CD8-positive, alpha-beta memory T cell (primary cell): Measurements from ENCODE around the gene PARL. TPM values are rescaled to one million over a fixed set of nuclear protein-coding genes. Genes with fewer than 3 reads are reported as not detected.

Experiments
- CTCF ChIA-PET: fragments of 350-600 bp; sonication (Branson Sonifier 250); formaldehyde crosslinking; loops from one replicate; lab custom pipeline; 2021; ENCODE audit warnings: antibody characterized with exemption; lab: Charles Lee
- POLR2A ChIA-PET: fragments of 350-600 bp; sonication (Branson Sonifier 250); formaldehyde crosslinking; loops from one replicate; lab custom pipeline; 2021; ENCODE audit warnings: antibody characterized with exemption; lab: Charles Lee
- DNase-seq, 5 donors: peaks; one replicate each; pipeline versions ENCODE4 v3.0.0 to v3.0.0-alpha.2; 2020 to 2022; ENCODE audit warnings: mixed read lengths in 1 of 5
- H3K27ac ChIP-seq: one replicate; pipeline ENCODE4 v1.7.0; 2013; ENCODE audit warnings: low read depth, mild to moderate bottlenecking, low read length, moderate library complexity
- H3K27me3 ChIP-seq: 2 replicates; pipeline ENCODE4 v1.7.0; 2013; ENCODE audit warnings: low read length, mild to moderate bottlenecking; ENCODE audit not compliant: insufficient read depth, poor library complexity, severe bottlenecking
- H3K36me3 ChIP-seq: 2 replicates; pipeline ENCODE4 v1.7.0; 2013; ENCODE audit warnings: mild to moderate bottlenecking, low read length, moderate library complexity; ENCODE audit not compliant: insufficient read depth
- H3K4me1 ChIP-seq: 2 replicates; pipeline ENCODE4 v1.7.0; 2013; ENCODE audit warnings: mild to moderate bottlenecking, low read length, moderate library complexity; ENCODE audit not compliant: insufficient read depth
- H3K4me3 ChIP-seq: 2 replicates; pipeline ENCODE4 v1.7.0; 2013; ENCODE audit warnings: mild to moderate bottlenecking, low read length
- H3K9me3 ChIP-seq: 2 replicates; pipeline ENCODE4 v1.7.0; 2013; ENCODE audit warnings: mild to moderate bottlenecking, low read length
- H3K27ac Mint-ChIP-seq, 8 donors: one replicate each; pipeline ENCODE4 v1.8.0; 2020 to 2021; ENCODE audit warnings: mixed read lengths in 8 of 8, mild to moderate bottlenecking in 6 of 8, inconsistent platforms in 3 of 8, moderate library complexity in 3 of 8
- H3K27me3 Mint-ChIP-seq, 2 donors: one replicate each; pipeline ENCODE4 v1.8.0; 2020 to 2021; ENCODE audit warnings: mixed read lengths in 2 of 2, mild to moderate bottlenecking in 1 of 2, moderate library complexity in 1 of 2
- H3K36me3 Mint-ChIP-seq, 3 donors: one replicate each; pipeline ENCODE4 v1.8.0; 2020 to 2021; ENCODE audit warnings: mixed read lengths in 3 of 3, inconsistent platforms in 1 of 3, mild to moderate bottlenecking in 1 of 3
- H3K4me1 Mint-ChIP-seq, 3 donors: one replicate each; pipeline ENCODE4 v1.8.0; 2020 to 2021; ENCODE audit warnings: mixed read lengths in 3 of 3, inconsistent platforms in 1 of 3, mild to moderate bottlenecking in 1 of 3
- H3K4me3 Mint-ChIP-seq, 7 donors: one replicate each; pipeline ENCODE4 v1.8.0; 2020 to 2021; ENCODE audit warnings: mixed read lengths in 7 of 7, mild to moderate bottlenecking in 6 of 7, moderate library complexity in 4 of 7, inconsistent platforms in 2 of 7
- H3K9me3 Mint-ChIP-seq, 5 donors: one replicate each; pipeline ENCODE4 v1.8.0; 2020 to 2022; ENCODE audit warnings: mixed read lengths in 5 of 5, mild to moderate bottlenecking in 3 of 5, moderate library complexity in 2 of 5, inconsistent platforms in 1 of 5
- polyA plus RNA-seq: library from polyadenylated mRNA; unstranded; fragments of 300-500 nt; fragmentation: Illumina TruSeq; gene quantifications from one replicate; pipeline ENCODE4 v1.2.3, GENCODE V29; 2021
- total RNA-seq, 2 experiments: library from RNA; stranded (reverse); gene quantifications; one replicate each; pipeline ENCODE4 v1.2.3, GENCODE V29; 2021

Gene PARL
- total and polyA plus RNA-seq, 3 experiments from 2014 or later: 93.4 to 98.1 (median 95.9) TPM

DNA sequence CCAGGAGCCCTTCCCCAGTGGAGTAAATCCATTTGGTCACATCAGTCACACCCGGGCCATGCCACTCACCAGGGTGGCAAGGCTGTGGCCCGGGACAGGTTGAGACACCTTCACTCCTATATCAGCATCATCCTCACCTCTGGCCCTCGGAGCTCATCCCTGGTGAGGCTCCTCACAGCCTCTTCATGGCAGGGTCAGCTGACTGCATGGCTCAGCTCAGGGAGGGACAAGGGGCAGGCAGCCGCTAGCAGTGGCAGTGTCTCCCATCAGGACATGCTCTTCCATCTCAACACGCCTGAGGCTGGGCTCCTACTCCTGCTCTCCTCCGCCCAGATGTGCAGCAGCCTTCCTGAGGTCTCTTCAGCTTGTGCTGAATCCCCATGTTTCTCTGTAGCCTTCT lies 26.4 kb upstream of the PARL start:
- no peaks in the 10 kb centered on the region for H3K4me1 Mint-ChIP-seq
- DNase-seq: no peak
- CTCF ChIA-PET: interaction anchor here (1.5 kb wide), 1 partner anchor 8 kb away, joined by 3 read pairs; no protein-coding TSS in a partner anchor
- no peak overlapping the region for H3K27ac ChIP-seq
- no peaks in the 10 kb centered on the region for H3K4me1 ChIP-seq
- H3K36me3 Mint-ChIP-seq: no peaks in the 10 kb centered on the region
- H3K4me3 ChIP-seq: no peak overlapping the region
- H3K27ac Mint-ChIP-seq: no peak overlapping the region
- no peak overlapping the region for H3K4me3 Mint-ChIP-seq
- no peaks in the 10 kb centered on the region for H3K9me3 Mint-ChIP-seq
- no peaks in the 10 kb centered on the region for H3K36me3 ChIP-seq
- POLR2A ChIA-PET: no interaction called here
- no peaks in the 10 kb centered on the region for H3K9me3 ChIP-seq
- H3K27me3 ChIP-seq: no peaks in the 10 kb centered on the region
- peaks cover 0 to 1% of the 10 kb centered on the region in 2 donors for H3K27me3 Mint-ChIP-seq

DNA sequence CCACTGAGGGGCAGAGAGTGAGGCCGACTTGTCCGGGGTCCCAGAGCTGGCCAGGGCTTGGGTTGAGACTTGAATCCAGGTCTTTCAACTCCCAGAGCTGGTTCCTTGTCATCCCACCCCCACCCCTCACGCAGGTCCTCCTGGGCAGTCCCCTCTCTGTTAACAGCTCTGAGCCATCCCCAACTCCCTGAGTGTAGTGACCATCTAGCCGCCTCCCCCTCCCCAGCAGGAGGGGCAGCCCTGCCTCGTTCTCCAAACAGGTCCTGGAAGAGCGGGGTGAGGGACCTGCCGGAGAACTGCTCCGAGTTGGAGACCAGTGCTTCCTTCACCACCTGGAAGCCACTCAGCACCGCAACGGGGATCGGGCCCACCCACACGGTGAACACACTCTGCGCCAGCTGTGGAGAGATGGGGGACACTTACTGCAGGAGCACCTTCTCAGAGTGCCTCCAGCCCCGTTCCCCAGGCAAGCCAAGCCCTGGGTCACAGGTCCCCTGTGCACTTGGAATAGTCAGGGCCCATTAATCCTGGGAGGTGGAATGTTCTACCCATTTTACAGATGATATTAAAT lies 24.4 kb upstream of the PARL start:
- ChIA-PET POLR2A (no interaction called here), CTCF (no interaction called here)
- no peak for DNase-seq
- Mint-ChIP-seq H3K4me3 (no peak overlapping the region), H3K9me3 (no peaks in the 10 kb centered on the region), H3K4me1 (no peaks in the 10 kb centered on the region), H3K27ac (no peak overlapping the region), H3K36me3 (no peaks in the 10 kb centered on the region), H3K27me3 (peaks cover 0 to 1% of the 10 kb centered on the region in 2 donors)
- Histone ChIP-seq H3K27ac (no peak overlapping the region), H3K9me3 (no peaks in the 10 kb centered on the region), H3K27me3 (no peaks in the 10 kb centered on the region), H3K4me1 (no peaks in the 10 kb centered on the region), H3K36me3 (no peaks in the 10 kb centered on the region), H3K4me3 (no peak overlapping the region)

DNA sequence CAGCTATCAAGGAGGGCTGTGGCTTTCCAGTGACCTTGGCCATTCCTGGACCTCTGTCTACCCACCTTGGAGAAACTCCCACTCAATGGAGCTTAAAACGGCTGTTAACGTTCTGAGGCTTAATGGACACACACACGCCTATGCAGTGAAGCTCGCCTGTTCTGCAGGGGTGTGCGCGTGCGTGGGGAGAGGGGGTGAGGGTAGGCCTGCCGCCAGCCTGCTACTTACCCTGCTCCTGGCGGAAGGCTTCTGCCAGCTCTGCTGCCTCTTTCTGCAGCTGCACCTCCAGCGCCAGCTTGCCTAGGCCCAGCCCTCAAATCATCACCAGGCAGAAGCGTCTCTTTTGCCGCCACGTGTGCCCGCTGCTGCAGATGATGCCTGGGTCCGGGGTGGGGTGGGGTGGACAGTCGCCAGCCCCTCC lies 23.2 kb upstream of the PARL start:
- CTCF ChIA-PET: interaction anchor here (1.0 kb wide), 1 partner anchor 9 kb away, joined by 3 read pairs; no protein-coding TSS in a partner anchor
- no peak overlapping the region for H3K27ac ChIP-seq

DNA sequence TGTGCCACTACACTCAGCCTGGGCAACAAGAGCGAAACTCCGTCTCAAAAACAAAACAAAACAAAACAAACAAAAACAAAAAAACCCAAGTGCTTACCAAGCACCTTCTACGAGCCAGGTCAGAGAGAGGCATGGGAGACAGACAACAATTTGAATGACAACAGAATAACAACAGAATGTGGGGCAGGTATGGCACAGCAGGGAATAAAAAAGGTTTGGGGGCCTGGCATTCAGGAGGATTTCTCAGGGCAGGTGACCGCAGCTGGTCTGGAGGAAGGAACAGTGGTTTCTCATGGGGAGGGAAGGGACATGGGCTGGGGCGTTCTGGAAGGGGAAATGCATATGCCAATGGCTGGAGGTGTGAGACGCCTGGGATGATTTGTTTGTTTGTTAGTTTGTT lies 22.5 kb upstream of the PARL start:
- no peaks in the 10 kb centered on the region for H3K4me1 Mint-ChIP-seq
- H3K27me3 ChIP-seq: no peaks in the 10 kb centered on the region
- ChIA-PET POLR2A (no interaction called here), CTCF (no interaction called here)
- H3K27ac ChIP-seq: no peak overlapping the region
- H3K9me3 ChIP-seq: no peaks in the 10 kb centered on the region
- H3K9me3 Mint-ChIP-seq: no peaks in the 10 kb centered on the region
- no peaks in the 10 kb centered on the region for H3K4me1 ChIP-seq
- no peak for DNase-seq
- peaks cover 0 to 1% of the 10 kb centered on the region in 2 donors for H3K27me3 Mint-ChIP-seq
- no peaks in the 10 kb centered on the region for H3K36me3 ChIP-seq
- no peaks in the 10 kb centered on the region for H3K36me3 Mint-ChIP-seq
- no peak overlapping the region for H3K4me3 Mint-ChIP-seq
- no peak overlapping the region for H3K27ac Mint-ChIP-seq
- no peak overlapping the region for H3K4me3 ChIP-seq

More for the DNA sequence above, 23.2 kb upstream of the PARL start:
- no peaks in the 10 kb centered on the region for H3K9me3 ChIP-seq
- Mint-ChIP-seq H3K27ac (no peak overlapping the region), H3K4me1 (no peaks in the 10 kb centered on the region), H3K27me3 (peaks cover 0 to 1% of the 10 kb centered on the region in 2 donors), H3K4me3 (no peak overlapping the region), H3K36me3 (no peaks in the 10 kb centered on the region), H3K9me3 (no peaks in the 10 kb centered on the region)
- POLR2A ChIA-PET: no interaction called here
- no peaks in the 10 kb centered on the region for H3K36me3 ChIP-seq
- H3K4me3 ChIP-seq: no peak overlapping the region
- H3K27me3 ChIP-seq: no peaks in the 10 kb centered on the region
- no peaks in the 10 kb centered on the region for H3K4me1 ChIP-seq
- no peak for DNase-seq

DNA sequence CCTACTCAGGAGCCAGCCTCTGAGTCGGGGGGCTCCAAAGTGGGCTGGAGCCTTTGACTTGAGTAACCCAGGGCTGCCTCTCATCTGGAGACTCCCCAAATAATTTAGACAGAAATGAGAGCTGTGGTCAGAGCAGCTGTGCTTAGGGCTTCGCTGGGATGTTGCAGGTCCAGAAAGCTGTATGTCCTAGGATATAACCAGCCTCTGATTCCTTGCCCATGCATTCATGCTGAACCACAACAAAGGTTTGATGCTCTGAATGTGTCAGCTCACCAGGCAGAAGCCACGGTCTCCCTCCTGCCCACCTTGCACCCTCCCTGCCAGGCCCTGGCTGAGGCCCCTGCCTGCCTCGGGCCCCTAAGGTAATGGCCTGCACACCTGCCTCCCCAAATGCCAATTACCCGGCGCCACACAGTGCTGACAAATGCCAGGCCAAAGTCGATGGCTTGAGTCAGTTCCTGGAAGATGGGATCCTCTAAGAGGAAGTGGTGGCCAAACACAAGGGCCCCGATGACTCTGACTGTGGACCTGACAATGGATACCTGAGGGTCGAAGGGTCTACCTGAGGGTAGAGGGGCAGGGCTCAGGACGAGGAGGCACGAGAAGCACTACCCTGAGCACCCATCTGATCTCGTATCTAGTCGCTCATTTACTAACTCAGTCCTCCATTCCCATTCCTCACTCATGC lies 21.7 kb upstream of the PARL start:
- H3K27ac ChIP-seq: no peak overlapping the region
- H3K36me3 Mint-ChIP-seq: no peaks in the 10 kb centered on the region
- POLR2A ChIA-PET: no interaction called here
- H3K27me3 ChIP-seq: no peaks in the 10 kb centered on the region
- H3K4me1 Mint-ChIP-seq: no peaks in the 10 kb centered on the region
- no peak for DNase-seq
- no peaks in the 10 kb centered on the region for H3K9me3 ChIP-seq
- peaks cover 3 to 5% of the 10 kb centered on the region in 2 donors for H3K27me3 Mint-ChIP-seq
- no peaks in the 10 kb centered on the region for H3K4me1 ChIP-seq
- H3K4me3 ChIP-seq: no peak overlapping the region
- CTCF ChIA-PET: interaction anchor here (1.1 kb wide), 1 partner anchor 11 kb away, joined by 7 read pairs; no protein-coding TSS in a partner anchor
- no peaks in the 10 kb centered on the region for H3K9me3 Mint-ChIP-seq
- H3K36me3 ChIP-seq: no peaks in the 10 kb centered on the region
- no peak overlapping the region for H3K4me3 Mint-ChIP-seq
- no peak overlapping the region for H3K27ac Mint-ChIP-seq

DNA sequence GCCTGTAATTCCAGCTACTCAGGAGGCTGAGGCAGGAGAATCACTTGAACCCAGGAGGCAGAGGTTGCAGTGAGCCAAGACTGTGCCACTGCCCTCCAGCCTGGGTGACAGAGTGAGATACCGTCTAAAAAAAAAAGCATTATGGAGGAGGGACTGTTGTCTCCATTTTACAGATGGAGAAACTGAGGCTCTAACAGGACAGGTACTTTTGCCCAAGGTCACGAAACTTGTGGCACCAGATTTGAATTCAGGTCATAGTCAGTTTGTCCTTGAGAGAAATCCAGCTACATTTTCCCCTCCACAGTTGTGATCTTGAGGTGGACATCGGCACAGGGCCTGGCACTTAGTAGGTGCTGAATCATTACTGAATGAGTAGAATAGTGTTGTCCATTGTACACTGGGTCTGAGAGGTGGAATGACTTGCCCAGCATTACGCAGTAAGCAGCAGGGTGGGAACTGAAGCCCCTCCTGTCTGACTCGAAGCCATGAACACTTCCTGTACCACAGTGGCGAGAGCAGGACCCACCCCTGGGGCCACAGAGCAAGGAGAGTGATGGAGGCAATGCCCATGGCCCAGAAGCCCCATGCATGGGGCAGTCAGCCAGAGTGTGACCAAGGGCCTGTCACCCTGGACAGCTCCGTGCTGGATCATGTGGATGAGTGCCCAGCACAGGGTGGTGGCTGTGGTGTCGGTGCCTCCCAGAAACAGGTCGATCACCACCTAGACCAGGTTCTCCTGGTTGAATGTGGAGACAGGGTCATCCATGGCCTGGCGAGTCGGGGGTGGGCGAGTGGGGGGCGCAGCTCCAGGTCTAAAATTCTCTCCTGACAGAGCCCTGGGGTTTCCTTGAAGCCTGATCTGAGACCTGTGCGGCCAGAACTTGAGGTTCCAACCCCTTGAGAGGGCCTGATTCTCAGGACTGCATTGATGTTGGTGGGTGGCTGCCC lies 20.4 kb upstream of the PARL start:
- Mint-ChIP-seq H3K4me3 (no peak overlapping the region), H3K27me3 (peaks cover 10 to 12% of the 10 kb centered on the region in 2 donors), H3K9me3 (peaks cover 0 to 2% (median 0%) of the 10 kb centered on the region in 5 donors), H3K4me1 (no peaks in the 10 kb centered on the region), H3K27ac (no peak overlapping the region), H3K36me3 (no peaks in the 10 kb centered on the region)
- POLR2A ChIA-PET: no interaction called here
- no peak for DNase-seq
- no peak overlapping the region for H3K4me3 ChIP-seq
- H3K36me3 ChIP-seq: no peaks in the 10 kb centered on the region
- H3K27ac ChIP-seq: no peak overlapping the region
- CTCF ChIA-PET: interaction anchor here (1.1 to 1.2 kb wide), 3 partner anchors 9 to 14 kb away, joined by 3 to 7 read pairs (median 3); no protein-coding TSS in a partner anchor
- no peaks in the 10 kb centered on the region for H3K27me3 ChIP-seq
- no peaks in the 10 kb centered on the region for H3K4me1 ChIP-seq
- H3K9me3 ChIP-seq: no peaks in the 10 kb centered on the region

DNA sequence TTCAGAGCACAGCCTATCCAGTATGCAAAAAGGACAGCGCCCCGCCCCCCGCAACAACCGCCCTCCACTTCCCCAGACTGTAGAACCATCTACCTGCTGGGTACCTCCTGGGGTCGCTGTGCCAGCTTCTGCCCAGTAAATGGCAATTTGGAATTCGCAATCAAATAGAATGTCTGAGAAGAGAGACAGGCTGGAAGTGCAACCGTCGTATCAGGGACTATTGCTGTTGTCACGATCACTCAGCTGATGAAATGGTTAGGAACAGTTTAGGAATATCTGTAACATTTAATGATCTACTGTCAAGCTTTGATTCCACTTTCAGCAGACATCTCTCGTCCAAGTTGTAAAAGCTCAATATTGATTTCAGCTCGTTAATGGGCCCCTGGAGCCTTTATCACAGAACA lies 13.3 kb upstream of the PARL start:
- ChIA-PET POLR2A (no interaction called here), CTCF (interaction anchor here (1.0 to 3.0 kb wide), 5 partner anchors 10 to 616 kb away, joined by 3 to 10 read pairs (median 3); partner anchors contain the start of gene PARL)
- Mint-ChIP-seq H3K4me3 (no peak overlapping the region), H3K36me3 (no peaks in the 10 kb centered on the region), H3K9me3 (peaks cover 0 to 5% (median 0%) of the 10 kb centered on the region in 5 donors), H3K4me1 (peaks cover 0 to 4% (median 3%) of the 10 kb centered on the region in 3 donors), H3K27me3 (peaks cover 18 to 48% of the 10 kb centered on the region in 2 donors), H3K27ac (no peak overlapping the region)
- H3K27me3 ChIP-seq: no peaks in the 10 kb centered on the region
- no peak overlapping the region for H3K4me3 ChIP-seq
- no peaks in the 10 kb centered on the region for H3K36me3 ChIP-seq
- peaks cover 4% of the 10 kb centered on the region for H3K4me1 ChIP-seq
- H3K9me3 ChIP-seq: no peaks in the 10 kb centered on the region
- H3K27ac ChIP-seq: no peak overlapping the region
- DNase-seq: no peak
